Measurements from ENCODE around the gene RACK1.

GRCh38 chr5:181193656-181194055 is 50.0 kb downstream of the RACK1 start:
- TF ChIP-seq CTCF (IDR thresholded peaks at IDR 0.05; ENCODE audit: insufficient read depth, low read length, poor library complexity, severe bottlenecking) (no peak), EZH2phosphoT487 (conservative IDR thresholded peaks at IDR 0.05; ENCODE audit: low read length) (no peak)
